ENCODE measurements around the gene ATP5F1A.
"Not testable (repeated sequence)": the region's sequence is repeated elsewhere in the genome, so short reads cannot be mapped to it uniquely, and the experiment has no call there.

Gene ATP5F1A

DNA sequence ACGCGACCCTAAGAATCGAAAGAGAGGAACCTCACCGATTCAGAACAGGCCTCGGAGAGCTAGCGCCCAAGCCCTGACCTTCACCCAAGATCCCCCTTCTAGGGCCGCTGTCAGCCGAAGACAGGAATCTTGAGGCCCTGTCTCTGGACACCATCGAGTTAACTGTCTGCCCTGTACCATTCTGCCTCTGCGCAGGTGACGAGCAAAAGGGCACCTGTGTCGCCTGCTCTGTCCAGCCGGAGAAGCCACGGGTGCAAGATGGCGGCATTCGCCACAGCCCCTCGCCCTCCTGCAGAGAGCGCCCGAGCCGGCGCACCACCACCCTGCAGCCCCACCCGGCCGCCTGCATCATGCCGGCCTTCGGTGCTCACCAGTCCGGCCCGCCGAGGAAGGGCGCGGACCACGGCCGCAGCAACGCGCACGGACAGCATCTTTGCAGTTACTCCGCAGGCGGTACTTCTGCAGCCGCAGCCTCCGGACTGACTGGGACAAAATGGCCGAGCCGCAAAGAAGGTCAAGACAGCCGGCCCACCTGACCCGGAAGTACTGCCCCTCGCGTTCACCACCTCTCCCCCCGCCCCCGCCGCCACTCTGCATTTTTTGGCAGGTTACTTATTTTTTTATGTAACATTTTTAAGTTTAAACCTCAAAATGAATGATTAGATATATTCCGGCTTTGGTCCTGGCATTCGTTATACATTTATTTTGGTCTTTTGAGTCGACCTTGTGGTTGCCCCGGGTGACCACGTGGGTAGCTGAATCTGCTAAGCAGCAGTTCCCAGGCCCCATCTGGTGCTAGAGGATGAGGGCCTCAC is at the start of gene ATP5F1A:
Gene ATP5F1A, minus strand, starts transcription at position 496 of the 815 bp plus-strand sequence. Its CDS starts 65 bp downstream, at position 431.
- peak; percentile 49 for DNase-seq (ENCODE audit: low read depth)

DNA sequence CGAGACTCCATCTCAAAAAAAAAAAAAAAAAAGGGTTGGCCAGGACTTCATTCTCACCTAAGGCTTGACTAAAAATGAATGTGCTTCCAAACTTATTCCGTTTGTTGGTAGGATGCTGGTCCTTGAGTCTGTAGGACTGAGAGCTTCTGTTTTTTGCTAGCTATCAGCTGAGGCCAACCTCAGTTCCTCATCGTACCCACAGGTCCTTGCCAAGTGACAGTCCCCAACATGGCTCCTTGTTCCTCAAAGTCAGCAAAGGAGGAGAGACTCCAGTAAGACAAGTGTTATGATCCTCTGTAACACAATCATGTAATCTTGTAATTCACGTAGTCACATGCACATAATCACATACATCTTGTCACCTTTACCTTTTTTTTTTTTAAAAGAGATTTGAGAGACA is 43.1 kb upstream of the ATP5F1A start:
- DNase-seq (ENCODE audit: low read depth) = no peak

DNA sequence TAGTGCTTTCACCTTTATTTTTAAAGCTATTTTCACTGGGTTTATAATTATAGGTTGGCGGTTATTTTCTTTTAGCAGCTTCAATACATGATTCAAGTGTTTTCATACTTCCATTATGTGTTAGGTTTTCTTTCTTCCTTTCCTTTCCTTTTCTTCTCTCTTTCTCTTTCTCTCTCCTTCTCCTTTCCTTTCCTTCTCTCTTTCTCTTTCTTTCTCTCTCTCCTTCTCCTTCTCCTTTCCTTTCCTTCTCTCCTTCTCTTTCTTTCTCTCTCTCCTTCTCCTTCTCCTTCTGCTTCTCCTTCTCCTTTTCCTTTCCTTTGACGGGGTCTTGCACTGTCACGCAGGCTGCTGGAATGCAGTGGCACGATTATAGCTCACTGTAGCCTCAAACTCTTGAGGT is 42.1 kb upstream of the ATP5F1A start:
- no peak for DNase-seq (ENCODE audit: low read depth)

DNA sequence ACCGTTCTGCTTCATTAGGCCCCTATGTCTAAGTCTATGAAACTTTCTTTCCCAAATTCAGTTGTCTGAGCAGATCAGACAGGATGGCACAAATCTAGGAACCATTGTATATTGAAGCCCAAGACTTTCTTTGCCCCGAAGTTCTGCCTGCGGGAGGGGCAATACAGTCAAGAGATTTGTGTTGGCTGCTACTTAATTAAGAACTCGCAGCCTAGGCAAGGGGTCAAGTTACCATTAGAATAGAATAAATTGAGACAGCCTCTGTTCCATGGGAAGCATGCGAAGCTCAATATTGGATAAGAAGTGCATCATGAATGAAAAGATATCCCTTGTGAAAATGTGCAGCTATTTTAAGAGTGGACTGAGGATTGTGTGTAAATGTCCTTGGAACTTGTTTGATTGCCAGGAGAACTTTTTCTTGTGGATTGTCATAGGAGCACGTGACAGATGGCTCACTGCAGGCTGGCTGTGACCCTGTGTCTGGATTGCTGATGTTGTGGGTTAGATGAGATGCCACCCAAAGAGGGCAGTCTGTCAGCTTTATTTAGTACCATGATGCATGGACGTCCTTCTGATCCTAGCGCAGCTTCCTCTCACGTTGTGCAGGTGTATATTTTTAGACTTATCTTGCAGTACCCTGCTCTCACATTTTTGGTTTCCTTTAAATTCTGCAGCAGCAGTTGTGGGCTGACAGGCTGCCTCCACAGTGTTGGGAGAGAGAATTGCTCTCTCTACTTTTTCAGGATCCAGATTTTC is 37.0 kb upstream of the ATP5F1A start:
- no peak for DNase-seq (ENCODE audit: low read depth)

GRCh38 chr18:46133534-46133933 is 35.4 kb upstream of the ATP5F1A start:
- DNase-seq (ENCODE audit: low read depth) = no peak

GRCh38 chr18:46130549-46130948 is 32.5 kb upstream of the ATP5F1A start:
- DNase-seq (ENCODE audit: low read depth) = not testable (repeated sequence)

DNA sequence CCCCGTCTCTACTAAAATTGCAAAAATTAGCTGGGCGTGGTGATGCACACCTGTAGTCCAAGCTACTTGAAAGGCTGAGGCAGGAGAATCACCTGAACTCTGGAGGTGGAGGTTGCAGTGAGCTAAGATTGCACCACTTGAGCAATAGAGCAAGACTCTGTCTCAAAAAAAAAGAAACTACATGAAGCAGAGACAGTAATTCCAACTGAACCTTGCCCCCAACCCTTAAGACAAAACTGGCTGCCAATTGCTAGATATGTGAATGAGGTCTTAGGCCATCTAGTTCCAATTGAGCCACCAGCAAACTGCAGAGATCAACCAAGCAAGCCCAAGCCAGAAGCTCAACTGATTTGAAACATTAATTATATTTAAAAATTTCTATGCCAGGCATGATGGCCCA is 32.0 kb upstream of the ATP5F1A start:
- no peak for DNase-seq (ENCODE audit: low read depth)

GRCh38 chr18:46126625-46127024 is 28.5 kb upstream of the ATP5F1A start:
- not testable (repeated sequence) for DNase-seq (ENCODE audit: low read depth)

- DNase-seq (ENCODE audit: low read depth) = no peak
These were observed 15.7 kb upstream of the ATP5F1A start for GRCh38 chr18:46113751-46114150.

DNA sequence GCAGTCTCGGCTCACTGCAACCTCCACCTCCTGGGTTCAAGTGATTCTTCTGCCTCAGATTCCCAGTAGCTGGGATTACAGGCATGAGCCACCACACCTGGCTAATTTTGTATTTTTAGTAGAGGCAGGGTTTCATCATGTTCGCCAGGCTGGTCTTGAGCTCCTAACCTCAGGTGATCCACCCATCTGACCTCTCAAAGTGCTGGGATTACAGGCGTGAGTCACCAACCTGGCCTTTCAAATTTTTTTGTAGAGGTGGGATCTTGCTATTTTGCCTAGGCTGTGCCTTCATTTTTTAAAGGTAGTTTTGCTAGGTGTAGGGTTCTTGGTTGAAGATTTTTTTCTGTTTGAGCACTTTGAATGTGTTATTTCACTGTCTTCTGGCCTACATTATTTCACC is 12.3 kb upstream of the ATP5F1A start:
- no peak for DNase-seq (ENCODE audit: low read depth)

DNA sequence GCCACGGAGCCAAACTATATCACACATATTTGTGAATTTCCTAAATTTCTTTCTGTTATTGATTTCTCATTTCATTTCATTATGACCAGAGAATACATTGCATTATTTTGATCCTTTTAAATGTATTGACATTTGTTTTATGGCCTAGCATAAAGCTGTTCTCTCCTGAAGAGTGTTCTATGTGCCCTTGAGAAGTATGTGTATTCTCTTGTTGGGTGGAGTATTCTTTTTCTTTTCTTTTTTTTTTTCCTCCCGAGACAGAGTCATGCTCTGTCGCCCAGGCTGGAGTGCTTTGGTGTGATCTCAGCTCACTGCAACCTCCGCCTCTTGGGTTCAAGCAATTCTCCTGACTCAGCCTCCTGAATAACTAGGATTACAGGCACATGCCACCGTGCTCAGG is 11.3 kb upstream of the ATP5F1A start:
- DNase-seq (ENCODE audit: low read depth) = no peak

DNA sequence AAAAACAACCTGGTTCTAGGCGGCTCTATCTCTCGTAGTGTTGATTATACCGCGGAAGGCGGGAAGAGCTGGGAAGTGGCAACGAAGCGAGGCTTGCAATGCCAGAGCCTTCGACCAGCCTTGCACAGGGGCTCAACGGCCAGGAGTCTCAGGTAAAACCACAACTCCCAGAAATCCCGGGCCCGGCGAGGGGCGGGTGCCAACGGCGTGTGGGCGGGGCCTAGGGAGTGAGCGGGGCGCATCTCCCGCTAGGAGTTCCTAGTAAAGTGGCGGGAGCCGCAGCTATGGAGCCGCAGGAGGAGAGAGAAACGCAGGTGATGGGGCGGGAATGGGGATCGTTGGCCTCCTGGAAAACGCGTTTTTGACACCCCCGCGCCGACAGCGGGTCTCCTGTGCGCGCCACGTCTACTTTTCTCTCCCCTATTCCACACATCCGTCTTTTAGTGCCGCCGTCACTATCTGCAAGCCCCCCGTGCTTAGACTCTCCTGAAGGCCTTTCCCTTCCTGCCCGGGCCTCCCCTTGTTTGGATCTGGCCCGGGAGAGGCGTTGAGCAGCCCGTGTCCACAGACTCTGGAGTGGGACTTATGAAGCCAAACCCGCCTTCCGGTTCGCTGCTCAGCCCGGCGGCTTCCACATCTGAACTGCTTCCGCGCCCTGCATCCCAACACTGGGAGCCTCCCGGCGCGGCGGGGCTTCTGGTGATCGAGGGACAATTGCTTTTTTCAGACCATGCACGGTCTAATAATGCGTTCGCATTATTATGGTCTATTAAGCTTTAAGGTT is 6.2 kb upstream of the ATP5F1A start, which contains the start of gene HAUS1:
Gene HAUS1, plus strand, starts transcription at position 258 of the 784 bp plus-strand sequence. Its CDS starts 27 bp downstream, at position 285.
- peak; percentile 55 for DNase-seq (ENCODE audit: low read depth)

DNA sequence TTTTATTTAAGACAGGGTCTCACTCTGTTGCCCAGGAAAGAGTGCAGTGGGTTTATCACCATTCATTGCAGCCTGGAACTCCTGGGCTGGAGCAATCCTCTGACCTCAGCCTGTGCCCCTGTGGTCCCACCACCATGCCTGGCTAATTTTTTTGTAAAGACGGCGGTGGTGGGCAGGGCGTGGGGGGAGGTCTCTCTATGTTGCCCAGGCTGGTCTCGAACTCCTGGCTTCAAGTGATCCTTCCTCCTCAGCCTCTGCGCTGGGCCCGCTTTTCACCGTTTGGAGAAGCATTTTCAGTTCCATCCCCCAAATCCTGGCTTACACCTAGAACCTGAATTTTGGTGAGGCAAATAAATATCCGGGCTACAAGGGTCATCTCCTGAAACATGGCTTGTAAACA is 1.4 kb upstream of the ATP5F1A start:
- DNase-seq (ENCODE audit: low read depth) = no peak

- DNase-seq (ENCODE audit: low read depth) = no peak
These were observed 479 bp upstream of the ATP5F1A start for GRCh38 chr18:46098616-46098933.

DNA sequence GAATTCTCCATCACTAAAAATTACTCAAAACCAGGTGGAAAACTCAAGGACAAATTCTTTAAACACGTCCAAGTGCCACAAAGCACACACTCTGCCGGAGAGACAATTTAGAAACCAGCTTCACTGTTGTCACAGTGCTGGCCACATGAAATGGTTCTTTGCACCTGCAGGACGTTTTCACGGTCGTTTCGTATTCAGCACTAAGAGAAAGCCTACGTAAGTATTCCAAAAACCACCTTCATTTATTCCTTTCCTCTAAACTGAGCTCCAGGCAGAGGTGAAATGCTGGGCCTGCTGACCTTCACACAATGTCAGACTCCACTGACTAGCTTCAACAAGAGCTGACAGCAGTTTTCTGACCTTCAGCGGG is 680 bp downstream of the ATP5F1A start:
- DNase-seq (ENCODE audit: low read depth) = no peak

- DNase-seq (ENCODE audit: low read depth) = no peak
These were observed 1.3 kb downstream of the ATP5F1A start for GRCh38 chr18:46096651-46097300.

DNA sequence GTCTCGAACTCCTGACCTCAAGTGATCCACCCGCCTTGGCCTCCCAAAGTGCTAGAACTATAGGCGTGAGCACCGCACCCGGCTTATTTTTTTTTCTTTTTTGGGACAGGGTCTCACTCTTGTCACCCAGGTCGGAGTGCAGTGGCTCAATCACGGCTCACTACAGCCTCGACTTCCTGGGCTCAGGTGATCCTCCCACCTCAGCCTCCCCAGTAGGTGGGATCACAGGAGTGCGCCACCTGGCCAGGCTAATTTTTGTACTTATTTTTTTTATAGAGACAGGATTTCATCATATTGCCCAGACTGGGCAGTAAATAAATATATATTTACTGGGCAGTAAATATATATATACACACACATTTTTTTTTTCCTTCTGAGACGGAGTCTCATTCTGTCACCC is 2.6 kb downstream of the ATP5F1A start:
- no peak for DNase-seq (ENCODE audit: low read depth)

DNA sequence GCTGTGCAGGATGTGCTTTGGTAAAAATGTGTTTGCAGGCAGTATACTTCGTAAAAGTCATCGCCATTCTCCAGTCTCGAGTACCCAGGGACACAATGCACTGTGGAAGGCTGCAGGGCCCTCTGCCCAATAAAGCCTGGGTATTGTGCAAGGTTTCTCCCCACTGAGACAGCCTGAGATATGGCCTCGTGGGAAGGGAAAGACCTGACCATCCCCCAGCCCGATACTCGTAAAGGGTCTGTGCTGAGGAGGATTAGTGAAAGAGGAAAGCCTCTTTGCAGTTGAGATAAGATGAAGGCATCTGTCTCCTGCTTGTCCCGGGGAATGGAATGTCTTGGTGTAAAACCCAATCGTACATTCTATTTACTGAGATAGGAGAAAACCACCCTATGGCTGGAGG is 9.6 kb downstream of the ATP5F1A start:
- DNase-seq (ENCODE audit: low read depth) = not testable (repeated sequence)

GRCh38 chr18:46084431-46084830 is 13.7 kb downstream of the ATP5F1A start:
- DNase-seq (ENCODE audit: low read depth) = no peak

DNA sequence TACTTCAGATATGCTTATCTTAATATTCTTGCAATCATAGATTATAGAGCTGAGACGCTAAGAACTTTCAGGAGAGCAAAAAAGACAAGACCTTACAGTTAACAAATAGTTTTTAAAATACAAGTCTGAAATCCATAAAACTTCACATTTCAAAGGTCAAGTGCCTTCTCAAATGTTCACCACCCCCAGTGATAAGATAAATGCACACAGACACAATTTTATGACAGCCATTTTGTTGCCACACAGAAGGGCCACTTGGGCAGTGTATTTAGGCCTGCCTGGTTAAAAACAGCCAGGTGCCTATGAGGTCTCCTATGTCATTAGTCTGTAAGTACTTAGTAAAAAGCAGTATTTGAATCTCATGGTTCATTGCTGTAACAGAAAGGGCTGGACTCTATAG is 17.9 kb downstream of the ATP5F1A start:
- DNase-seq (ENCODE audit: low read depth) = no peak

DNA sequence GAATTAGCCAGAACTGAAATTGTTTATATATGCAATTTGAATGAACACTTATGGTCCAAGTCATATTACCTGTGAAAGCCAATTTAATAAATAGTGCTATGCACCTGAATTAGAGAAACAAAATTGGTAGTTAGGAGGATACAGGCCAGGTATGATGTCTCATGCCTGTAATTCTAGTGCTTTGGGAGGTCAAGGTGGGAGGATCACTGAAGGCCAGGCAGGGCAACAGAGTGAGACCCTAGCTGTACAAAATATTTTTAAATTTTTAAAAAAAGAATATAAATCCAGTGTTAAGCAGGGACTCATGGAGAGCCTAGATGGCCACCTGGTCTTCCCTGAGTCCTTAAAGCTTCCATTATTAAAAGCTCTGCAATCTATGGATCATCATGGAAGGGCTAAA is 18.8 kb downstream of the ATP5F1A start:
- no peak for DNase-seq (ENCODE audit: low read depth)

All from HS-27A (cell line).